HCT116 (cell line): Measurements from ENCODE around the gene SPOP. TPM values are rescaled to one million over a fixed set of nuclear protein-coding genes. Genes with fewer than 3 reads are reported as not detected.

ENCODE experiments used
- ATAC-seq: fragments of 200-7000 bp; cut with Tn5 transposase; 2 replicates; pipeline ENCODE4 v1.9.1; 2020; ENCODE audit warnings: mild to moderate bottlenecking, moderate library complexity
- BruUV-seq: library from RNA; stranded (reverse); fragments of 400-500 nt; replicated peaks from 2 replicates; lab custom pipeline; 2021; lab: Mats Ljungman, UMichigan
- CTCF ChIA-PET: fragments of 300-600 bp; sonication (Branson Sonifier 250); formaldehyde crosslinking; loops from one replicate; lab custom pipeline; 2021; ENCODE audit warnings: antibody characterized with exemption; lab: Charles Lee
- POLR2A ChIA-PET: fragments of 300-600, 350-600 bp; sonication (Branson Sonifier 250); formaldehyde crosslinking; loops from one replicate; lab custom pipeline; 2021; ENCODE audit warnings: antibody characterized with exemption; lab: Charles Lee
- RAD21 ChIA-PET, 2 experiments: fragments of 300-600 bp; sonication (Branson Sonifier 250); formaldehyde crosslinking; loops; one replicate each; lab custom pipeline; 2023; ENCODE audit warnings: low total read pairs in 2 of 2; ENCODE audit not compliant: uncharacterized antibody in 2 of 2, unreplicated experiment in 2 of 2, low non-redundant PET in 1 of 2; lab: Charles Lee
- DNase-seq: peaks from one replicate; pipeline ENCODE4 v3.0.0-alpha.2; 2010; ENCODE audit warnings: low read depth, low spot score
- H2AFZ ChIP-seq: fragments of 200-600 bp; shearing (Covaris generic), sonication (generic); 2 replicates; pipeline ENCODE4 v1.6.1; 2017; ENCODE audit warnings: low read depth, mixed run types, mixed read lengths, antibody characterized with exemption, low read length; ENCODE audit not compliant: poor library complexity, severe bottlenecking
- H3K27ac ChIP-seq: 2 replicates; pipeline ENCODE4 v1.5.1; 2012; ENCODE audit warnings: low read depth, low read length
- H3K27me3 ChIP-seq: fragments of 200-600 bp; sonication (generic); 2 replicates; pipeline ENCODE4 v1.6.1; 2016; ENCODE audit warnings: mixed run types, low read length, mixed read lengths; ENCODE audit not compliant: insufficient read depth
- H3K36me3 ChIP-seq, 2 experiments: fragments of 200-500 bp in 1 of 2; fragments of 200-600 bp in 1 of 2; sonication (Bioruptor generic) in 1 of 2; sonication (generic) in 1 of 2; 2 replicates each; pipeline versions ENCODE4 v1.5.1 to v1.6.1; 2014 to 2016; ENCODE audit warnings: low read length in 2 of 2, inconsistent platforms in 1 of 2, mixed read lengths in 1 of 2, mixed run types in 1 of 2; ENCODE audit not compliant: insufficient read depth in 2 of 2, control insufficient read depth in 1 of 2
- H3K4me1 ChIP-seq, 2 experiments: fragments of 200-600 bp in 1 of 2; sonication (generic) in 1 of 2; 2 replicates each; pipeline versions ENCODE4 v1.5.1 to v1.6.1; 2012 to 2017; ENCODE audit warnings: low read length in 2 of 2, inconsistent platforms in 1 of 2, mild to moderate bottlenecking in 1 of 2, mixed read lengths in 1 of 2, mixed run types in 1 of 2, moderate library complexity in 1 of 2; ENCODE audit not compliant: insufficient read depth in 2 of 2, control insufficient read depth in 1 of 2
- H3K4me2 ChIP-seq: fragments of 200-600 bp; sonication (generic); 2 replicates; pipeline ENCODE4 v1.6.1; 2017; ENCODE audit warnings: mixed run types, low read length, mixed read lengths
- H3K4me3 ChIP-seq, 2 experiments: fragments of 200-600 bp in 1 of 2; sonication (generic) in 1 of 2; replicated peaks in 1 of 2; 2 replicates each; pipeline ENCODE4 v1.5.1; 2011 to 2016; ENCODE audit warnings: low read length in 2 of 2, control low read depth in 1 of 2, low read depth in 1 of 2, mild to moderate bottlenecking in 1 of 2, mixed read lengths in 1 of 2, mixed run types in 1 of 2
- H3K79me2 ChIP-seq: fragments of 200-600 bp; sonication (generic); 2 replicates; pipeline ENCODE4 v1.6.1; 2017; ENCODE audit warnings: mild to moderate bottlenecking, mixed run types, low read length, moderate library complexity, mixed read lengths; ENCODE audit not compliant: insufficient read depth
- H3K9ac ChIP-seq: fragments of 200-600 bp; sonication (generic); 2 replicates; pipeline ENCODE4 v1.6.1; 2016; ENCODE audit warnings: low read length, mixed read lengths
- H3K9me2 ChIP-seq: fragments of 200-600 bp; sonication (generic), shearing (Covaris generic); 2 replicates; pipeline ENCODE4 v1.6.1; 2017; ENCODE audit warnings: mixed run types, mild to moderate bottlenecking, moderate library complexity; ENCODE audit not compliant: insufficient read depth
- H3K9me3 ChIP-seq, 2 experiments: fragments of 200-500 bp in 1 of 2; fragments of 200-600 bp in 1 of 2; sonication (Bioruptor generic) in 1 of 2; sonication (generic) in 1 of 2; 2 replicates each; pipeline ENCODE4 v1.6.1; 2014 to 2017; ENCODE audit warnings: low read length in 2 of 2, mixed read lengths in 2 of 2, inconsistent platforms in 1 of 2, low read depth in 1 of 2, mild to moderate bottlenecking in 1 of 2, mixed run types in 1 of 2, moderate library complexity in 1 of 2; ENCODE audit not compliant: control insufficient read depth in 1 of 2, insufficient read depth in 1 of 2
- H4K20me1 ChIP-seq: fragments of 200-600 bp; sonication (generic), shearing (Covaris generic); 2 replicates; pipeline ENCODE4 v1.6.1; 2017; ENCODE audit warnings: mixed run types, mild to moderate bottlenecking, moderate library complexity; ENCODE audit not compliant: insufficient read depth
- CBX3 ChIP-seq: IDR thresholded peaks from 2 replicates; pipeline ENCODE4 v1.6.1; 2012; ENCODE audit warnings: low read depth
- CEBPB ChIP-seq: IDR thresholded peaks from 2 replicates; pipeline ENCODE4 v1.6.1; 2012; ENCODE audit warnings: low read depth
- EGR1 ChIP-seq: IDR thresholded peaks from 2 replicates; pipeline ENCODE4 v1.6.1; 2012; ENCODE audit warnings: low read depth
- ELF1 ChIP-seq: IDR thresholded peaks from 2 replicates; pipeline ENCODE4 v1.6.1; 2012; ENCODE audit warnings: low read depth, borderline replicate concordance
- EZH2phosphoT487 ChIP-seq: fragments of 200-600 bp; IDR thresholded peaks from 2 replicates; pipeline ENCODE4 v1.6.1; 2018; ENCODE audit warnings: antibody characterized with exemption, borderline replicate concordance
- JUND ChIP-seq: IDR thresholded peaks from 2 replicates; pipeline ENCODE4 v1.6.1; 2012
- POLR2A ChIP-seq: IDR thresholded peaks from 2 replicates; pipeline ENCODE4 v1.7.0; 2011; ENCODE audit warnings: borderline replicate concordance; ENCODE audit not compliant: insufficient read depth, insufficient read length; ENCODE audit errors: extremely low read depth
- POLR2AphosphoS5 ChIP-seq: IDR thresholded peaks from 2 replicates; pipeline ENCODE4 v1.6.1; 2011; ENCODE audit warnings: mild to moderate bottlenecking, low read depth, low read length, moderate library complexity
- SRF ChIP-seq: IDR thresholded peaks from 2 replicates; pipeline ENCODE4 v1.6.1; 2012; ENCODE audit warnings: low read depth
- TCF7L2 ChIP-seq: IDR thresholded peaks from 2 replicates; pipeline ENCODE4 v1.7.0; 2011; ENCODE audit warnings: borderline replicate concordance, inconsistent platforms; ENCODE audit not compliant: insufficient read depth, insufficient read length; ENCODE audit errors: extremely low read depth
- ZFX ChIP-seq: fragments of 450-650 bp; IDR thresholded peaks from 2 replicates; pipeline ENCODE4 v1.6.1; 2017
- intact Hi-C: fragments of 100-400 bp; cut with micrococcal nuclease; formaldehyde crosslinking; loops from 2 replicates; pipeline ENCODE4 v1.10.0; 2022
- total RNA-seq: library from RNA; stranded (reverse); gene quantifications from one replicate; pipeline ENCODE4 v1.2.1, GENCODE V29; 2021; ENCODE audit not compliant: unreplicated experiment
- TF ChIP-seq, protein P1 (sequence below): IDR thresholded peaks from 2 replicates; pipeline ENCODE4 v1.6.1; 2012; ENCODE audit warnings: low read depth

Gene SPOP
- total RNA-seq, 1 experiment from 2014 or later: 85.1 TPM

DNA sequence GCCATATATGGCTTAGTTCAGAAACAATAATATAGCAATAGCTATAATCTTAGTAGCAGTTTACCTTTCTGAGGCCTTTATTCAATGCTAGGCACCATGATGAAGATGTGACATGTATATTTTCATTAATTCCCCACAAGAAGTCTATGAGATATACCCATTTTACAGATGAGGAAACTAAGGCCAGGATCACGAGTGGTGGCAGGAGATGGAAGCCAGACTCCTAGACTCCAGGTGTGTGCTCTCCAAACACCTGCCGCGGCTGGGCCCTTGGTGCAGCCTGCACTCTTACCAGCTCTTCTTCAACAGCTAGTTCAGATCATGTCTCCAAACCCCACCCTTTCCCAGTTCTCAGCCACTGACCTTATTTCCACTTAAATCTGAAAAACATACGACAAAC is 87.0 kb downstream of the SPOP start:
- TF ChIP-seq ZFX (no peak), ELF1 (no peak), TCF7L2 (no peak), POLR2AphosphoS5 (no peak), CEBPB (no peak), EGR1 (no peak), POLR2A (no peak)
- TF ChIP-seq, protein P1, sequence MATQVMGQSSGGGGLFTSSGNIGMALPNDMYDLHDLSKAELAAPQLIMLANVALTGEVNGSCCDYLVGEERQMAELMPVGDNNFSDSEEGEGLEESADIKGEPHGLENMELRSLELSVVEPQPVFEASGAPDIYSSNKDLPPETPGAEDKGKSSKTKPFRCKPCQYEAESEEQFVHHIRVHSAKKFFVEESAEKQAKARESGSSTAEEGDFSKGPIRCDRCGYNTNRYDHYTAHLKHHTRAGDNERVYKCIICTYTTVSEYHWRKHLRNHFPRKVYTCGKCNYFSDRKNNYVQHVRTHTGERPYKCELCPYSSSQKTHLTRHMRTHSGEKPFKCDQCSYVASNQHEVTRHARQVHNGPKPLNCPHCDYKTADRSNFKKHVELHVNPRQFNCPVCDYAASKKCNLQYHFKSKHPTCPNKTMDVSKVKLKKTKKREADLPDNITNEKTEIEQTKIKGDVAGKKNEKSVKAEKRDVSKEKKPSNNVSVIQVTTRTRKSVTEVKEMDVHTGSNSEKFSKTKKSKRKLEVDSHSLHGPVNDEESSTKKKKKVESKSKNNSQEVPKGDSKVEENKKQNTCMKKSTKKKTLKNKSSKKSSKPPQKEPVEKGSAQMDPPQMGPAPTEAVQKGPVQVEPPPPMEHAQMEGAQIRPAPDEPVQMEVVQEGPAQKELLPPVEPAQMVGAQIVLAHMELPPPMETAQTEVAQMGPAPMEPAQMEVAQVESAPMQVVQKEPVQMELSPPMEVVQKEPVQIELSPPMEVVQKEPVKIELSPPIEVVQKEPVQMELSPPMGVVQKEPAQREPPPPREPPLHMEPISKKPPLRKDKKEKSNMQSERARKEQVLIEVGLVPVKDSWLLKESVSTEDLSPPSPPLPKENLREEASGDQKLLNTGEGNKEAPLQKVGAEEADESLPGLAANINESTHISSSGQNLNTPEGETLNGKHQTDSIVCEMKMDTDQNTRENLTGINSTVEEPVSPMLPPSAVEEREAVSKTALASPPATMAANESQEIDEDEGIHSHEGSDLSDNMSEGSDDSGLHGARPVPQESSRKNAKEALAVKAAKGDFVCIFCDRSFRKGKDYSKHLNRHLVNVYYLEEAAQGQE: no peak
- Histone ChIP-seq H3K4me2 (no peak overlapping the region), H3K27me3 (no peaks in the 10 kb centered on the region), H3K9ac (no peak overlapping the region), H3K4me3 (no peak overlapping the region), H3K27ac (no peak overlapping the region), H3K4me1 (no peaks in the 10 kb centered on the region), H2AFZ (no peak overlapping the region), H3K9me2 (no peaks in the 10 kb centered on the region), H3K79me2 (no peaks in the 10 kb centered on the region), H4K20me1 (no peaks in the 10 kb centered on the region), H3K36me3 (no peaks in the 10 kb centered on the region), H3K9me3 (no peaks in the 10 kb centered on the region)
- CTCF ChIA-PET: interaction anchor here (2.7 kb wide), 1 partner anchor 21 kb away, joined by 7 read pairs; no protein-coding TSS in a partner anchor
- no peak for DNase-seq
- ATAC-seq: no peak
- POLR2A ChIA-PET: no interaction called here
- no TSS peak for BruUV-seq
- RAD21 ChIA-PET: no interaction called here
- intact Hi-C loops: no loop called here

DNA sequence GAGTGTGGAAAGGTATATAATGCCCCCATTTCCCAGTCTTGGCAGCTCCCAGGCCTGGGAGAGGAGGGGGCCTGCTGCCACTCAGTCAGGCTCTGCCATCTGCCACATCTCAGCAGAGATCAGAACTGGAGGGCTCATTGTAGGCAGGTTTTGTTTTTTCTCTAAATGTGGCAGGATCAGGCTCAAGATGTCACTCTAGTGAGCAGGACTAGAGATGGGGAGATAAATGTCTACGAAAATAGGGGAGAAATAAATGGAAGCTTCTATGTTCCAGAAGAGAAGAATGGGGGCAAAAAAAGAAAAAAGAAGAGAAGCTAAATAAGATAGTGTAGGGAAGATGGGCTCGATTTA is 88.3 kb downstream of the SPOP start:
- ChIA-PET CTCF (interaction anchor here (2.7 kb wide), 1 partner anchor 20 kb away, joined by 7 read pairs; no protein-coding TSS in a partner anchor), RAD21 (no interaction called here), POLR2A (no interaction called here)
- H3K27me3 ChIP-seq: no peaks in the 10 kb centered on the region
- H3K4me3 ChIP-seq: no peak overlapping the region
- no peaks in the 10 kb centered on the region for H3K4me1 ChIP-seq
- no peaks in the 10 kb centered on the region for H3K36me3 ChIP-seq
- H3K27ac ChIP-seq: no peak overlapping the region
- no peak for TF ChIP-seq CBX3
- TF ChIP-seq, protein P1: no peak
- TF ChIP-seq SRF: no peak
- no peak for TF ChIP-seq JUND
- TF ChIP-seq EZH2phosphoT487: no peak
- TF ChIP-seq, all 23 proteins: peak for 0
- Histone ChIP-seq H4K20me1 (no peaks in the 10 kb centered on the region), H3K4me2 (no peak overlapping the region), H2AFZ (no peak overlapping the region), H3K79me2 (no peaks in the 10 kb centered on the region), H3K9me3 (no peaks in the 10 kb centered on the region), H3K9me2 (no peaks in the 10 kb centered on the region), H3K9ac (no peak overlapping the region)
- intact Hi-C loops: no loop called here
- ATAC-seq: no peak
- no peak for DNase-seq
- no TSS peak for BruUV-seq
